Loucy (cell line): ENCODE results near the gene PDE4D.

Source experiments
- CTCF ChIP-seq: fragments of 200-600 bp; sonication (generic); conservative IDR thresholded peaks from 2 replicates; pipeline ENCODE4 v1.5.1; 2014; ENCODE audit warnings: mild to moderate bottlenecking, antibody characterized with exemption, low read length
- EZH2phosphoT487 ChIP-seq: fragments of 200-600 bp; IDR thresholded peaks from 2 replicates; pipeline ENCODE4 v1.6.1; 2018; ENCODE audit warnings: antibody characterized with exemption, mild to moderate bottlenecking, moderate library complexity, borderline replicate concordance

GRCh38 chr5:59390074-59390659, 503.4 kb downstream of the PDE4D start:
- TF ChIP-seq CTCF, result peak; percentile 76
- no peak for TF ChIP-seq EZH2phosphoT487
